Activated CD4-positive, alpha-beta T cell treated with anti-CD3 and anti-CD28 coated beads for 1 hour (primary cell): ENCODE data around the gene GCA.

Source experiments
- DNase-seq: peaks from one replicate; pipeline ENCODE4 v3.0.0-alpha.2; 2020

GCA gene

GRCh38 chr2:162343824-162344616 is at the start of gene GCA:
GCA (plus strand) TSS chr2:162344132; CDS start chr2:162344249, 117 bp downstream.
- DNase-seq, result peak; percentile 94

GRCh38 chr2:162295009-162295408 is 48.9 kb upstream of the GCA start:
- no peak for DNase-seq

GRCh38 chr2:162297925-162298552 is 45.9 kb upstream of the GCA start:
- no peak for DNase-seq

GRCh38 chr2:162298669-162299335 is 45.1 kb upstream of the GCA start:
- no peak for DNase-seq

- DNase-seq, result no peak
Measured at GRCh38 chr2:162300266-162300665, 43.7 kb upstream of the GCA start.

GRCh38 chr2:162301151-162301804 is 42.7 kb upstream of the GCA start:
- no peak for DNase-seq

- DNase-seq, result no peak
Measured at GRCh38 chr2:162301877-162302276, 42.1 kb upstream of the GCA start.

GRCh38 chr2:162305901-162306300 is 38.0 kb upstream of the GCA start:
- DNase-seq, result no peak

GRCh38 chr2:162308747-162309503 is 35.0 kb upstream of the GCA start:
- DNase-seq, result no peak

GRCh38 chr2:162312853-162313252 is 31.1 kb upstream of the GCA start:
- no peak for DNase-seq

GRCh38 chr2:162315938-162316337 is 28.0 kb upstream of the GCA start:
- DNase-seq, result no peak

GRCh38 chr2:162316590-162316989 is 27.3 kb upstream of the GCA start:
- DNase-seq, result no peak

GRCh38 chr2:162317058-162317742 is 26.7 kb upstream of the GCA start:
- no peak for DNase-seq

- DNase-seq, result peak; percentile 28
Measured at GRCh38 chr2:162317861-162318327, 26.0 kb upstream of the GCA start.

- DNase-seq, result peak; percentile 65
Measured at GRCh38 chr2:162318328-162319180, 25.4 kb upstream of the GCA start, which contains the start of gene IFIH1. IFIH1 (minus strand) TSS chr2:162318684; CDS start chr2:162318307, 377 bp downstream.

- DNase-seq, result no peak
Measured at GRCh38 chr2:162320864-162321517, 22.9 kb upstream of the GCA start.

- DNase-seq, result no peak
Measured at GRCh38 chr2:162324953-162325352, 19.0 kb upstream of the GCA start.

GRCh38 chr2:162327134-162327769 is 16.7 kb upstream of the GCA start:
- no peak for DNase-seq

- DNase-seq, result no peak
Measured at GRCh38 chr2:162327806-162328205, 16.1 kb upstream of the GCA start.
